Astrocyte (in vitro differentiated cells and primary cell): ENCODE data around the gene SOX5. TPM values are rescaled to one million over a fixed set of nuclear protein-coding genes. Genes with fewer than 3 reads are reported as not detected.

Experiments
- DNase-seq: peaks from one replicate; pipeline ENCODE4 v3.0.0-alpha.2; 2010; ENCODE audit warnings: low read depth
- FAIRE-seq: peaks from 2 replicates; lab custom pipeline; 2011; peaks lifted over from hg19 to GRCh38; lab: Jason Lieb, UNC
- H2AFZ ChIP-seq: 2 replicates; pipeline ENCODE4 v1.6.0; 2012; ENCODE audit warnings: low read depth, low read length, inconsistent platforms
- H3K27ac ChIP-seq: 2 replicates; pipeline ENCODE4 v1.5.1; 2011; ENCODE audit warnings: low read depth, low read length, inconsistent platforms
- H3K27me3 ChIP-seq: 2 replicates; pipeline ENCODE4 v1.6.0; 2011; ENCODE audit warnings: low read length, inconsistent platforms; ENCODE audit not compliant: insufficient read depth
- H3K36me3 ChIP-seq: 2 replicates; pipeline ENCODE4 v1.5.1; 2011; ENCODE audit warnings: low read length, inconsistent platforms; ENCODE audit not compliant: insufficient read depth
- H3K4me1 ChIP-seq: 2 replicates; pipeline ENCODE4 v1.5.1; 2011; ENCODE audit warnings: low read length, inconsistent platforms; ENCODE audit not compliant: insufficient read depth
- H3K4me2 ChIP-seq: 2 replicates; pipeline ENCODE4 v1.6.0; 2012; ENCODE audit warnings: low read length, inconsistent platforms
- H3K4me3 ChIP-seq: 2 replicates; pipeline ENCODE4 v1.5.1; 2011; ENCODE audit warnings: low read depth, mild to moderate bottlenecking, low read length, inconsistent platforms; ENCODE audit not compliant: insufficient read depth
- H3K79me2 ChIP-seq: 2 replicates; pipeline ENCODE4 v1.6.0; 2012; ENCODE audit warnings: mild to moderate bottlenecking, low read length, inconsistent platforms; ENCODE audit not compliant: insufficient read depth
- H3K9ac ChIP-seq: 2 replicates; pipeline ENCODE4 v1.6.0; 2012; ENCODE audit warnings: mild to moderate bottlenecking, low read length, inconsistent platforms
- H3K9me3 ChIP-seq: 2 replicates; pipeline ENCODE4 v1.5.1; 2012; ENCODE audit warnings: low read depth, mild to moderate bottlenecking, low read length, inconsistent platforms; ENCODE audit not compliant: insufficient read depth
- H4K20me1 ChIP-seq: 2 replicates; pipeline ENCODE4 v1.6.0; 2012; ENCODE audit warnings: low read length, inconsistent platforms; ENCODE audit not compliant: insufficient read depth
- H3K27ac Mint-ChIP-seq: one replicate; pipeline ENCODE4 v1.8.0; 2021; ENCODE audit warnings: mild to moderate bottlenecking, mixed read lengths; ENCODE audit not compliant: unreplicated experiment
- H3K27me3 Mint-ChIP-seq: one replicate; pipeline ENCODE4 v1.8.0; 2021; ENCODE audit warnings: low read depth, mixed read lengths; ENCODE audit not compliant: unreplicated experiment
- H3K36me3 Mint-ChIP-seq: one replicate; pipeline ENCODE4 v1.8.0; 2021; ENCODE audit warnings: low read depth, mixed read lengths; ENCODE audit not compliant: unreplicated experiment
- H3K4me1 Mint-ChIP-seq: one replicate; pipeline ENCODE4 v1.8.0; 2021; ENCODE audit warnings: low read depth, mixed read lengths; ENCODE audit not compliant: unreplicated experiment
- H3K4me3 Mint-ChIP-seq: one replicate; pipeline ENCODE4 v1.8.0; 2021; ENCODE audit warnings: mild to moderate bottlenecking, moderate library complexity, mixed read lengths; ENCODE audit not compliant: unreplicated experiment
- H3K9me3 Mint-ChIP-seq: one replicate; pipeline ENCODE4 v1.8.0; 2021; ENCODE audit warnings: mild to moderate bottlenecking, mixed read lengths; ENCODE audit not compliant: unreplicated experiment
- EZH2 ChIP-seq: IDR thresholded peaks from 2 replicates; pipeline ENCODE4 v1.6.1; 2012; ENCODE audit warnings: mild to moderate bottlenecking, low read length, inconsistent platforms; ENCODE audit not compliant: insufficient read depth
- total RNA-seq: library from RNA; stranded (reverse); gene quantifications from 2 replicates; pipeline ENCODE4 v1.2.1, GENCODE V29; 2021
- TF ChIP-seq, protein P1 (sequence below): IDR thresholded peaks from 2 replicates; pipeline ENCODE4 v1.5.1; 2011; ENCODE audit warnings: low read depth, mild to moderate bottlenecking, inconsistent platforms, low read length, moderate library complexity; ENCODE audit not compliant: insufficient read depth

The SOX5 gene
- total RNA-seq, 1 donor from 2014 or later, result 13.7 TPM

GRCh38 chr12:23867794-23868193, 81.7 kb downstream of the SOX5 start:
- Histone ChIP-seq H3K4me1 (no peaks in the 10 kb centered on the region), H3K9ac (no peak overlapping the region), H3K27me3 (no peaks in the 10 kb centered on the region), H3K79me2 (no peaks in the 10 kb centered on the region), H3K36me3 (no peaks in the 10 kb centered on the region), H2AFZ (no peak overlapping the region), H3K4me3 (no peak overlapping the region), H3K9me3 (no peaks in the 10 kb centered on the region), H3K27ac (no peak overlapping the region), H4K20me1 (no peaks in the 10 kb centered on the region), H3K4me2 (no peak overlapping the region)
- no peaks in the 10 kb centered on the region for H3K4me1 Mint-ChIP-seq
- H3K27me3 Mint-ChIP-seq, result no peaks in the 10 kb centered on the region
- no peak overlapping the region for H3K27ac Mint-ChIP-seq
- no peaks in the 10 kb centered on the region for H3K9me3 Mint-ChIP-seq
- H3K4me3 Mint-ChIP-seq, result no peak overlapping the region
- TF ChIP-seq, protein P1, sequence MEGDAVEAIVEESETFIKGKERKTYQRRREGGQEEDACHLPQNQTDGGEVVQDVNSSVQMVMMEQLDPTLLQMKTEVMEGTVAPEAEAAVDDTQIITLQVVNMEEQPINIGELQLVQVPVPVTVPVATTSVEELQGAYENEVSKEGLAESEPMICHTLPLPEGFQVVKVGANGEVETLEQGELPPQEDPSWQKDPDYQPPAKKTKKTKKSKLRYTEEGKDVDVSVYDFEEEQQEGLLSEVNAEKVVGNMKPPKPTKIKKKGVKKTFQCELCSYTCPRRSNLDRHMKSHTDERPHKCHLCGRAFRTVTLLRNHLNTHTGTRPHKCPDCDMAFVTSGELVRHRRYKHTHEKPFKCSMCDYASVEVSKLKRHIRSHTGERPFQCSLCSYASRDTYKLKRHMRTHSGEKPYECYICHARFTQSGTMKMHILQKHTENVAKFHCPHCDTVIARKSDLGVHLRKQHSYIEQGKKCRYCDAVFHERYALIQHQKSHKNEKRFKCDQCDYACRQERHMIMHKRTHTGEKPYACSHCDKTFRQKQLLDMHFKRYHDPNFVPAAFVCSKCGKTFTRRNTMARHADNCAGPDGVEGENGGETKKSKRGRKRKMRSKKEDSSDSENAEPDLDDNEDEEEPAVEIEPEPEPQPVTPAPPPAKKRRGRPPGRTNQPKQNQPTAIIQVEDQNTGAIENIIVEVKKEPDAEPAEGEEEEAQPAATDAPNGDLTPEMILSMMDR, result no peak
- TF ChIP-seq EZH2, result no peak
- FAIRE-seq (no peak), DNase-seq (no peak)
- H3K36me3 Mint-ChIP-seq, result no peaks in the 10 kb centered on the region

- no peaks in the 10 kb centered on the region for H3K9me3 Mint-ChIP-seq
- H3K36me3 Mint-ChIP-seq, result peaks cover 8% of the 10 kb centered on the region
- H3K27ac ChIP-seq, result no peak overlapping the region
- no peaks in the 10 kb centered on the region for H3K27me3 Mint-ChIP-seq
- H3K4me3 ChIP-seq, result no peak overlapping the region
- no peaks in the 10 kb centered on the region for H3K9me3 ChIP-seq
- DNase-seq (no peak), FAIRE-seq (no peak)
- TF ChIP-seq, protein P1, result no peak
- no peak for TF ChIP-seq EZH2
- H3K27ac Mint-ChIP-seq, result peak overlapping the region; percentile 14
- no peaks in the 10 kb centered on the region for H3K4me1 Mint-ChIP-seq
- H3K4me1 ChIP-seq, result no peaks in the 10 kb centered on the region
- H3K36me3 ChIP-seq, result no peaks in the 10 kb centered on the region
- H3K9ac ChIP-seq, result no peak overlapping the region
- no peak overlapping the region for H3K4me2 ChIP-seq
- H3K4me3 Mint-ChIP-seq, result no peak overlapping the region
- no peak overlapping the region for H2AFZ ChIP-seq
- H4K20me1 ChIP-seq, result no peaks in the 10 kb centered on the region
- H3K27me3 ChIP-seq, result no peaks in the 10 kb centered on the region
- no peaks in the 10 kb centered on the region for H3K79me2 ChIP-seq
These were observed 86.8 kb downstream of the SOX5 start for GRCh38 chr12:23862701-23863100.

- H3K27ac ChIP-seq, result no peak overlapping the region
- no peak overlapping the region for H3K27ac Mint-ChIP-seq
- H3K27me3 ChIP-seq, result no peaks in the 10 kb centered on the region
- H3K4me3 Mint-ChIP-seq, result no peak overlapping the region
- H3K4me2 ChIP-seq, result no peak overlapping the region
- H3K36me3 Mint-ChIP-seq, result peaks cover 8% of the 10 kb centered on the region
- H4K20me1 ChIP-seq, result no peaks in the 10 kb centered on the region
- H3K4me3 ChIP-seq, result no peak overlapping the region
- no peak for TF ChIP-seq EZH2
- TF ChIP-seq, protein P1, result no peak
- H3K9me3 ChIP-seq, result no peaks in the 10 kb centered on the region
- H3K27me3 Mint-ChIP-seq, result no peaks in the 10 kb centered on the region
- DNase-seq, result no peak
- no peaks in the 10 kb centered on the region for H3K4me1 Mint-ChIP-seq
- no peaks in the 10 kb centered on the region for H3K9me3 Mint-ChIP-seq
- H3K9ac ChIP-seq, result no peak overlapping the region
- no peaks in the 10 kb centered on the region for H3K79me2 ChIP-seq
- H3K4me1 ChIP-seq, result no peaks in the 10 kb centered on the region
- FAIRE-seq, result no peak
- H3K36me3 ChIP-seq, result no peaks in the 10 kb centered on the region
- no peak overlapping the region for H2AFZ ChIP-seq
These were observed 89.5 kb downstream of the SOX5 start for GRCh38 chr12:23860019-23860418.
